ENCODE measurements around the gene LRBA. TPM values are rescaled to one million over a fixed set of nuclear protein-coding genes. Genes with fewer than 3 reads are reported as not detected.

Gene LRBA
- total and polyA plus RNA-seq, 2 of the 4 experiments (the other 2 are of a cell fraction): 10.2 to 51.6 TPM

DNA sequence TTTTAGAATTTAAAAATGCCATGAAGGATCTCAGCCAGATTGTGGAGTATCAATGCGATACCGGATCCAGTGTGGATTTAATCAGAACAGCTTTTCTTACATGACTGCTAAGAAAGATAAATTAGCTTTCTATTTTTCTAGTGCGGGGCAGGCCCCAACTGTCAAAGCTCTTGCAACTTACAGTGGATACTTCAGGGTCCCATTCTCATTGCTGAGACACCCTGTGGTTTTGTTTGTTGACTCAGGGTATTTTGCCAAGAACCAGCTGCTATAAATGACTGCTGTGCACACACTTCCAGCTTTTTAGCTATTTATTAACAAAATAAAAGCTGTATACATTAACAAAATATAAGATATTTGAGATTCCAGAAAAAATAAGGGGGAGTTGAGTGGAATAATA, 770.5 kb downstream of the LRBA start:
- peak overlapping the region; percentile 29; the same call in 1 of the 2 replicates for H2BK20ac ChIP-seq (ENCODE audit: low read depth, low read length)
- H3K79me1 ChIP-seq (ENCODE audit: low read depth in 1 of 2, low read length in 2 of 2): peaks cover 8 to 22% of the 10 kb centered on the region in 2 experiments
- no peak overlapping the region; the same call in 1 of the 2 replicates for H4K5ac ChIP-seq (ENCODE audit: low read depth, low read length)
- H4K91ac ChIP-seq (ENCODE audit: insufficient read depth, low read depth, low read length): no peak overlapping the region
- no CpG with 5 or more reads among the region's 3 CpGs for WGBS, 2 experiments (ENCODE audit: extremely low coverage in 2 of 2, insufficient read length in 1 of 2)
- peak overlapping the region; percentile 50 for H2BK120ac ChIP-seq (ENCODE audit: low read depth, low read length)
- H3K4ac ChIP-seq (ENCODE audit: low read depth, low read length): no peak overlapping the region; the same call in 1 of the 2 replicates
- intact Hi-C loops (cut with micrococcal nuclease) (loop anchor here (5.0 kb wide), 1 partner anchor 338 kb away; the partner anchor contains the start of gene MAB21L2), dilution Hi-C loops (cut with HindIII; ENCODE audit: low sequenced_read_pairs, unreplicated experiment) (no loop called here), in situ Hi-C loops (cut with MboI; ENCODE audit: low sequenced_read_pairs) (loop anchor here (10.0 kb wide), 1 partner anchor 230 kb away; no protein-coding TSS in a partner anchor)
- no peaks in the 10 kb centered on the region for H3K27me3 ChIP-seq (ENCODE audit: control insufficient read depth, insufficient read depth, low read length)
- DNase-seq (peak; percentile 78), ATAC-seq (ENCODE audit: low read depth) (peak; percentile 51)
- POLR2A ChIA-PET (ENCODE audit: unreplicated experiment): interaction anchor here (0.7 kb wide), 1 partner anchor 1991 kb away, joined by 3 read pairs; no protein-coding TSS in a partner anchor
- H3K18ac ChIP-seq (ENCODE audit: low read depth, low read length): no peak overlapping the region; the same call in 1 of the 2 replicates
- peaks cover 17% of the 10 kb centered on the region for H3K4me1 ChIP-seq (ENCODE audit: control insufficient read depth, insufficient read depth, low read length)
- no peak overlapping the region for H2AK5ac ChIP-seq (ENCODE audit: low read depth, low read length)
- no peak overlapping the region for H3K23ac ChIP-seq (ENCODE audit: low read depth, low read length)
- peaks cover 16% of the 10 kb centered on the region for H3K9me1 ChIP-seq (ENCODE audit: insufficient read depth, low read length)
- no peaks in the 10 kb centered on the region for H4K20me1 ChIP-seq (ENCODE audit: insufficient read depth, low read length)
- H2AK9ac ChIP-seq (replicated peaks; ENCODE audit: low read depth, low read length, poor library complexity): no peak overlapping the region
- H2BK5ac ChIP-seq (ENCODE audit: low read depth, low read length, poor library complexity, severe bottlenecking): peak overlapping the region; percentile 61
- H3K36me3 ChIP-seq (ENCODE audit: control insufficient read depth, insufficient read depth, low read length): peaks cover 11% of the 10 kb centered on the region
- H2BK15ac ChIP-seq (ENCODE audit: low read depth, low read length): no peak overlapping the region
- peak; percentile 28; the same call in 1 of the 2 replicates for TF ChIP-seq MAFK (IDR thresholded peaks at IDR 0.05; ENCODE audit: low read depth, low read length)
- TF ChIP-seq RFX5 (IDR thresholded peaks at IDR 0.05; ENCODE audit: low read depth, low read length): no peak
- TF ChIP-seq CHD1 (IDR thresholded peaks at IDR 0.05; ENCODE audit: low read depth, low read length): no peak
- TF ChIP-seq RAD21 (IDR thresholded peaks at IDR 0.05; ENCODE audit: low read length): 0 out of 2 replicates have a peak, but pooled peaks have one; percentile 5
- no peak for TF ChIP-seq FOS (IDR thresholded peaks at IDR 0.05; ENCODE audit: low read depth, low read length)
- no peak for TF ChIP-seq ELK1 (IDR thresholded peaks at IDR 0.05; ENCODE audit: borderline replicate concordance, low read depth, low read length)
- no peak overlapping the region for H3K14ac ChIP-seq (replicated peaks; ENCODE audit: low read depth, low read length)
- no peak overlapping the region for H2AFZ ChIP-seq (replicated peaks; ENCODE audit: low read length, poor library complexity)
- H3K4me2 ChIP-seq (ENCODE audit: low read depth, low read length): no peak overlapping the region
- H3K9ac ChIP-seq (ENCODE audit: low read depth, low read length): no peak overlapping the region
- no peak overlapping the region for H3K56ac ChIP-seq (ENCODE audit: extremely low read depth, insufficient read depth, low read length)
- CTCF ChIA-PET: interaction anchor here (0.8 to 3.5 kb wide), 5 partner anchors 11 to 622 kb away, joined by 3 to 23 read pairs (median 8); no protein-coding TSS in a partner anchor
- peak overlapping the region in 1 of 2 experiments; percentile 45; a peak in 2 of 4 replicates for H4K8ac ChIP-seq (ENCODE audit: low read depth in 2 of 2, low read length in 2 of 2)
- H3K4me3 ChIP-seq (ENCODE audit: insufficient read depth, low read depth, low read length): no peak overlapping the region
- no TSS peak for BruUV-seq (replicated peaks)
- 0 out of 2 replicates have a peak overlapping the region, but pooled peaks have one; percentile 1 for H3K27ac ChIP-seq (ENCODE audit: insufficient read depth, low read length)
- H3K9me3 ChIP-seq (ENCODE audit: control insufficient read depth, insufficient read depth, low read length): no peaks in the 10 kb centered on the region
